GM23338 (cell line): ENCODE data around the gene LHX1. TPM values are rescaled to one million over a fixed set of nuclear protein-coding genes. Genes with fewer than 3 reads are reported as not detected.

ENCODE experiments used
- ATAC-seq: fragments of 200-7000 bp; cut with Tn5 transposase; 3 replicates; pipeline ENCODE4 v1.9.1; 2020
- DNase-seq: peaks from one replicate; pipeline ENCODE4 v3.0.0-alpha.2; 2015; ENCODE audit warnings: low spot score
- H2AFZ ChIP-seq: fragments of 200-600 bp; sonication (generic); 2 replicates; pipeline ENCODE4 v1.8.0; 2016; ENCODE audit warnings: antibody characterized with exemption, mild to moderate bottlenecking, moderate library complexity
- H3F3A ChIP-seq: fragments of 200-600 bp; sonication (generic); replicated peaks from 2 replicates; pipeline ENCODE4 v1.8.0; 2017; ENCODE audit warnings: antibody characterized with exemption, mixed run types, low read depth
- H3K27ac ChIP-seq: fragments of 200-600 bp; sonication (generic); 2 replicates; pipeline ENCODE4 v1.6.1; 2016; ENCODE audit warnings: low read depth
- H3K27me3 ChIP-seq: fragments of 200-600 bp; sonication (generic); 2 replicates; pipeline ENCODE4 v1.8.0; 2016; ENCODE audit warnings: mild to moderate bottlenecking, mixed run types, moderate library complexity; ENCODE audit not compliant: insufficient read depth
- H3K36me3 ChIP-seq: fragments of 200-600 bp; sonication (generic); 2 replicates; pipeline ENCODE4 v1.8.0; 2016; ENCODE audit warnings: mild to moderate bottlenecking; ENCODE audit not compliant: insufficient read depth
- H3K4me1 ChIP-seq: fragments of 200-600 bp; sonication (generic); 2 replicates; pipeline ENCODE4 v1.8.0; 2016; ENCODE audit warnings: mild to moderate bottlenecking, moderate library complexity; ENCODE audit not compliant: insufficient read depth
- H3K4me2 ChIP-seq: fragments of 200-600 bp; sonication (generic); 2 replicates; pipeline ENCODE4 v1.7.1; 2017; ENCODE audit warnings: mixed run types
- H3K4me3 ChIP-seq: fragments of 200-600 bp; sonication (generic); 2 replicates; pipeline ENCODE4 v1.6.1; 2016; ENCODE audit warnings: mixed run types
- H3K79me2 ChIP-seq: fragments of 200-600 bp; sonication (generic); replicated peaks from 2 replicates; pipeline ENCODE4 v1.8.0; 2017; ENCODE audit warnings: mild to moderate bottlenecking; ENCODE audit not compliant: insufficient read depth
- H3K9me2 ChIP-seq: fragments of 200-600 bp; sonication (generic); 2 replicates; pipeline ENCODE4 v1.8.0; 2017; ENCODE audit not compliant: insufficient read depth
- H4K20me1 ChIP-seq: fragments of 200-600 bp; sonication (generic); replicated peaks from 2 replicates; pipeline ENCODE4 v1.8.0; 2017; ENCODE audit warnings: mild to moderate bottlenecking; ENCODE audit not compliant: insufficient read depth
- H3K27ac Mint-ChIP-seq: 2 replicates; pipeline ENCODE4 v1.8.0; 2020; ENCODE audit warnings: inconsistent platforms, mild to moderate bottlenecking, moderate library complexity, mixed read lengths
- H3K27me3 Mint-ChIP-seq: 3 replicates; pipeline ENCODE4 v1.8.0; 2022; ENCODE audit warnings: low read depth, mild to moderate bottlenecking, moderate library complexity, mixed read lengths, inconsistent platforms; ENCODE audit not compliant: insufficient read depth, poor library complexity
- H3K36me3 Mint-ChIP-seq: 3 replicates; pipeline ENCODE4 v1.8.0; 2021; ENCODE audit warnings: low read depth, mild to moderate bottlenecking, inconsistent platforms, moderate library complexity, mixed read lengths
- H3K4me1 Mint-ChIP-seq: 3 replicates; pipeline ENCODE4 v1.8.0; 2020; ENCODE audit warnings: mild to moderate bottlenecking, inconsistent platforms, mixed read lengths
- H3K4me3 Mint-ChIP-seq: 3 replicates; pipeline ENCODE4 v1.8.0; 2021; ENCODE audit warnings: moderate library complexity, mild to moderate bottlenecking, inconsistent platforms, mixed read lengths
- H3K9me3 Mint-ChIP-seq: 3 replicates; pipeline ENCODE4 v1.8.0; 2020; ENCODE audit warnings: moderate library complexity, mild to moderate bottlenecking, inconsistent platforms, mixed read lengths
- CREB1 ChIP-seq: fragments of 250-450 bp; sonication (Bioruptor Pico); IDR thresholded peaks from 2 replicates; pipeline ENCODE4 v1.5.0; 2020; ENCODE audit warnings: low read depth, mild to moderate bottlenecking, moderate library complexity
- CTCF ChIP-seq, 2 experiments: fragments of 200-600 bp in 1 of 2; sonication (generic) in 1 of 2; conservative IDR thresholded peaks; 2 replicates each; pipeline versions ENCODE4 v1.5.1 to v1.6.1; 2016 to 2017; ENCODE audit warnings: antibody characterized with exemption in 2 of 2, low read depth in 2 of 2, mild to moderate bottlenecking in 2 of 2, moderate library complexity in 1 of 2
- ETS1 ChIP-seq: IDR thresholded peaks from 2 replicates; pipeline ENCODE4 v1.6.1; 2016; ENCODE audit warnings: antibody characterized with exemption
- EZH2 ChIP-seq: fragments of 200-600 bp; sonication (generic); IDR thresholded peaks from one replicate; pipeline ENCODE4 v1.8.0; 2017; ENCODE audit warnings: antibody characterized with exemption, mild to moderate bottlenecking, low read depth; ENCODE audit not compliant: unreplicated experiment
- EZH2phosphoT487 ChIP-seq: fragments of 200-600 bp; sonication (generic); IDR thresholded peaks from one replicate; pipeline ENCODE4 v1.8.1; 2018; ENCODE audit warnings: antibody characterized with exemption; ENCODE audit not compliant: unreplicated experiment
- JUNB ChIP-seq: IDR thresholded peaks from one replicate; pipeline ENCODE4 v1.6.1; 2016; ENCODE audit warnings: antibody characterized with exemption; ENCODE audit not compliant: unreplicated experiment
- NANOG ChIP-seq: IDR thresholded peaks from 2 replicates; pipeline ENCODE4 v1.6.1; 2016; ENCODE audit warnings: antibody characterized with exemption, borderline replicate concordance
- POLR2AphosphoS5 ChIP-seq: IDR thresholded peaks from 2 replicates; pipeline ENCODE4 v1.6.1; 2016; ENCODE audit warnings: antibody characterized with exemption, low read depth
- REST ChIP-seq: IDR thresholded peaks from one replicate; pipeline ENCODE4 v1.6.1; 2018; ENCODE audit warnings: antibody characterized with exemption; ENCODE audit not compliant: unreplicated experiment
- STAT1 ChIP-seq: IDR thresholded peaks from one replicate; pipeline ENCODE4 v1.6.1; 2016; ENCODE audit warnings: antibody characterized with exemption; ENCODE audit not compliant: unreplicated experiment
- ZNF114 ChIP-seq: fragments of 250-450 bp; sonication (Bioruptor Pico); IDR thresholded peaks from 2 replicates; pipeline ENCODE4 v1.5.0; 2020; ENCODE audit warnings: mild to moderate bottlenecking, moderate library complexity
- ZNF331 ChIP-seq: fragments of 250-450 bp; sonication (Bioruptor Pico); IDR thresholded peaks from 2 replicates; pipeline ENCODE4 v1.5.0; 2020; ENCODE audit warnings: low read depth, mild to moderate bottlenecking, moderate library complexity
- ZNF462 ChIP-seq: fragments of 250-450 bp; sonication (Bioruptor Pico); IDR thresholded peaks from 2 replicates; pipeline ENCODE4 v1.5.0; 2020; ENCODE audit warnings: mild to moderate bottlenecking, moderate library complexity
- polyA plus RNA-seq: library from polyadenylated mRNA; unstranded; fragments of >200 nt; fragmentation: Nextera tagmentation; extraction: Ambion mirVana; gene quantifications from 2 replicates; pipeline ENCODE4 v1.2.1, GENCODE V29; 2016
- total RNA-seq: library from RNA; depleted of rRNA; stranded (reverse); fragments of >200 nt; shearing (Covaris generic); gene quantifications from 2 replicates; pipeline ENCODE4 v1.2.3, GENCODE V29; 2014

The LHX1 gene
- total and polyA plus RNA-seq, 2 experiments from 2014 or later: 0.52 to 0.74 TPM

GRCh38 chr17:36921095-36921851, 16.0 kb upstream of the LHX1 start:
- peak; percentile 55 for DNase-seq
- Histone ChIP-seq H3K4me1 (peaks cover 43% of the 10 kb centered on the region), H2AFZ (peak overlapping the region; percentile 85)

More at GRCh38 chr17:36921095-36921851, 16.0 kb upstream of the LHX1 start:
- 0 out of 3 replicates have a peak overlapping the region, but pooled peaks have one; percentile 22 for H3K4me3 Mint-ChIP-seq
- peak overlapping the region; percentile 34; the same call in 1 of the 2 replicates for H3K4me3 ChIP-seq
- H3K27me3 ChIP-seq: no peaks in the 10 kb centered on the region
- H3K27me3 Mint-ChIP-seq: peaks cover 25% of the 10 kb centered on the region
- no peaks in the 10 kb centered on the region for H3K36me3 Mint-ChIP-seq
- H3K27ac ChIP-seq: no peak overlapping the region
- peak; percentile 65 for ATAC-seq
- H3K4me1 Mint-ChIP-seq: peaks cover 62% of the 10 kb centered on the region
- H3F3A ChIP-seq: peaks cover 4% of the 10 kb centered on the region; the same call in 1 of the 2 replicates
- H3K9me3 Mint-ChIP-seq: no peaks in the 10 kb centered on the region
- no peaks in the 10 kb centered on the region for H4K20me1 ChIP-seq
- 0 out of 2 replicates have a peak overlapping the region, but pooled peaks have one; percentile 29 for H3K27ac Mint-ChIP-seq
- no peaks in the 10 kb centered on the region for H3K9me2 ChIP-seq
- no peaks in the 10 kb centered on the region for H3K79me2 ChIP-seq
- no peak for TF ChIP-seq POLR2AphosphoS5
- TF ChIP-seq EZH2phosphoT487: no peak
- no peak for TF ChIP-seq REST
- no peak for TF ChIP-seq ZNF462 (CRISPR knock-in tag)
- no peak for TF ChIP-seq ETS1
- no peak for TF ChIP-seq CREB1 (CRISPR knock-in tag)
- no peak for TF ChIP-seq JUNB
- TF ChIP-seq CTCF (conservative IDR thresholded peaks at IDR 0.05; ENCODE audit: low read depth in 2 of 2): no peak
- TF ChIP-seq STAT1: no peak
- TF ChIP-seq EZH2: no peak
- TF ChIP-seq ZNF331: no peak
- TF ChIP-seq NANOG: no peak
- TF ChIP-seq ZNF114 (CRISPR knock-in tag): no peak
- peak overlapping the region; percentile 75 for H3K4me2 ChIP-seq
- no peaks in the 10 kb centered on the region for H3K36me3 ChIP-seq
